ENCODE results near the gene VSIG4.

VSIG4 gene

DNA sequence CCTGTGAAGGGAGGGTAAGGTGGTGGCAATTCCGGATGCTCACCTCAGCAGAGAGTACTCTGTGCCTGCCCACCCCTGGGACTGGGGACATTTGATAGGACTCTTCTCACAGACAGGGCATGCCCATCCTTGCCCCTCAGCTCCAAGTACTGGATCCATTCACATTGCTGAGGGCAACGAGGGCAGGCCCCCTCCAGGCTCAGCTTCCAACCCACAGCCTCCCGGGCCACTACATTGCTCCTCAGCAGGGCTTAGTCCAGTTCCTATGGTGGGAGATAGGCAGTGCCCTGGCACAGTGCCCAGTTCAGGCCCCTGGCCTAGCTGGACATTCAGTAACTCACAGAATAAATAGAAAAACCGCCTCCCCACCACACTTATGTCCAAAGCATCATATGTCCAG is 15.1 kb upstream of the VSIG4 start:
- no peak for DNase-seq (ENCODE audit: low read depth, low spot score)
- TF ChIP-seq, protein P1, sequence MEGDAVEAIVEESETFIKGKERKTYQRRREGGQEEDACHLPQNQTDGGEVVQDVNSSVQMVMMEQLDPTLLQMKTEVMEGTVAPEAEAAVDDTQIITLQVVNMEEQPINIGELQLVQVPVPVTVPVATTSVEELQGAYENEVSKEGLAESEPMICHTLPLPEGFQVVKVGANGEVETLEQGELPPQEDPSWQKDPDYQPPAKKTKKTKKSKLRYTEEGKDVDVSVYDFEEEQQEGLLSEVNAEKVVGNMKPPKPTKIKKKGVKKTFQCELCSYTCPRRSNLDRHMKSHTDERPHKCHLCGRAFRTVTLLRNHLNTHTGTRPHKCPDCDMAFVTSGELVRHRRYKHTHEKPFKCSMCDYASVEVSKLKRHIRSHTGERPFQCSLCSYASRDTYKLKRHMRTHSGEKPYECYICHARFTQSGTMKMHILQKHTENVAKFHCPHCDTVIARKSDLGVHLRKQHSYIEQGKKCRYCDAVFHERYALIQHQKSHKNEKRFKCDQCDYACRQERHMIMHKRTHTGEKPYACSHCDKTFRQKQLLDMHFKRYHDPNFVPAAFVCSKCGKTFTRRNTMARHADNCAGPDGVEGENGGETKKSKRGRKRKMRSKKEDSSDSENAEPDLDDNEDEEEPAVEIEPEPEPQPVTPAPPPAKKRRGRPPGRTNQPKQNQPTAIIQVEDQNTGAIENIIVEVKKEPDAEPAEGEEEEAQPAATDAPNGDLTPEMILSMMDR (IDR thresholded peaks at IDR 0.05; ENCODE audit: insufficient read depth, low read length, missing control alignments), result no peak
- no peak overlapping the region for H3K4me3 ChIP-seq (ENCODE audit: low read depth, low read length)
- ChIA-PET POLR2A (no interaction called here), CTCF (no interaction called here)

DNA sequence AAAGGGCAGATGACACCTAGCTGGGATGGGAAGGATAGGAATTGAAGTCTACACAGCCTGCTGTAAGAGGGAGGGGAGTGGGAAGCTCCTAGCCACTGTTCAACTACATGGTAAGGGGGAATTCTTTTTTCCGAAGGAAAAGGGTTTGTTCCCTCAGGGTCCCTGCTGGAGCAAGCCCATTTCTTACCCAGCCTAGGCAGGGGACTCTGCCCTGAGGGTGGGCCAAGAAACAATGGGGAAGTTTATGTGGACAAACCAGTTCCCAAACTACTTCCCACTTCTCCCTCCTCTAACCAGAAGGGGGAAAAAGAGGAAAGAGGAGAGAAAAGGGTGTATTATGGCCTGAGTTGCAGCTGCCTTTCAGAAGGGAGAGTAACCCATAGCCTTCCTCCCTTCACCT is 13.5 kb upstream of the VSIG4 start:
- ChIA-PET CTCF (no interaction called here), POLR2A (no interaction called here)
- TF ChIP-seq, protein P1 (IDR thresholded peaks at IDR 0.05; ENCODE audit: insufficient read depth, low read length, missing control alignments), result no peak
- no peak for DNase-seq (ENCODE audit: low read depth, low spot score)
- no peak overlapping the region for H3K4me3 ChIP-seq (ENCODE audit: low read depth, low read length)

DNA sequence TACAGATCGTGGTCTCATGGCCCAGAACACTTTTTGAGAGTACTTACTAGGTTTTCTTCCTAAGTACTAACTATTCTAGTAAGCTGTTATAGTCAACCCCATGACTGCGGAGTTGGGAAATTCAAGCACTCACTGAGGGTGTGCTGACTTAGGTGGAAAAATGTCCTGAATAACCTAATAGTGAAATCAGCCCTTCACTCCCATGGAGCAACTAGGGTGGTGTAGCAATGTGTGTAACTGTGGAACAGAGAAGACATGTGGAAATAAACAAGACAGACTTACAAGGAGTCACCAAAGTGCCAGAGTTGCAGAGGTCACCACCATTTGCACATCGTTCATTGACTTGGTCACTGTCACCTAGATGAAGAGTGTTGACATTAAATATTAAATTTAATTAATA is 12.1 kb upstream of the VSIG4 start:
- CTCF ChIA-PET, result no interaction called here

DNA sequence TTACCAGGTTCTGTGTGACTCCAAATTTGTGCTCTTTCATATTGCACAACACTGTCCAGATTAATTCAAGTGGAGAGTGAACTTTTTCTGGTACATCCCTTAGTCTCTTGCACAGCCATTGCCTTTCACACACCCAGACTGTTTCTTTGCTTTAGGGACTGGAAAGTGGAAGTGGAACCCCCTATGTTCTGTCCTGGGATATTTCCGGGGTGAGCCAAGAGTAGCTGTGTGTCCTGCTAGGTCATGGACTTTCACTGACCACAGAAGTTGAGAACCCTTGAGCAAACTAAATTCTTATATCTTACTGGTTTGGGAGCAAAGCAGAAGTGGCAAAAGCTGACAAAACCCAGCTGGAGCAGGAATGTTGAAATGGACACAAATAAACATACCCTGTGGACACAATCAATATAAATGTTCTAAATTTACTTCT is 10.3 kb upstream of the VSIG4 start:
- DNase-seq (ENCODE audit: low read depth, low spot score), result no peak
- TF ChIP-seq, protein P1 (IDR thresholded peaks at IDR 0.05; ENCODE audit: insufficient read depth, low read length, missing control alignments), result no peak
- H3K4me3 ChIP-seq (ENCODE audit: low read depth, low read length), result no peak overlapping the region
- ChIA-PET CTCF (no interaction called here), POLR2A (no interaction called here)

More for the DNA sequence above, 12.1 kb upstream of the VSIG4 start:
- no peak for DNase-seq (ENCODE audit: low read depth, low spot score)
- POLR2A ChIA-PET, result no interaction called here
- H3K4me3 ChIP-seq (ENCODE audit: low read depth, low read length), result no peak overlapping the region
- TF ChIP-seq, protein P1 (IDR thresholded peaks at IDR 0.05; ENCODE audit: insufficient read depth, low read length, missing control alignments), result no peak

DNA sequence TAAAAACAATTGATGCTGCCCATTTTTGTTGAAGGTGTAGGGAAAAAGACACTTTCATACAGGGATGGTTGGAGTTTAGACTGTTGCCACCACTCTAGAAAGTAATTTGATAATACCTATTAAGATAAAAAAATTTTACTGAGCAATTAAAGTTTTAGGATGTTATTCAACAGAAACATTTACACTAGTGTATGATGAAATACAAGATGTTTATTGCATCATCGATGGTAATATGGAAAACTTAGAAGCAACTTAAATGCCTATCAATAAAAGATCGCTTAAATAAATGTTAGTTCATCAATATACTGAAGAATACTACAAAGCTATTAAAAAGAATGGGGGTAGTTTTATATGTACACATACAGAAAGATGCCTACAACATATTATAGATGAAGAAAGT is 9.2 kb upstream of the VSIG4 start:
- POLR2A ChIA-PET, result no interaction called here
- CTCF ChIA-PET, result no interaction called here
- TF ChIP-seq, protein P1 (IDR thresholded peaks at IDR 0.05; ENCODE audit: insufficient read depth, low read length, missing control alignments), result no peak
- DNase-seq (ENCODE audit: low read depth, low spot score), result no peak
- H3K4me3 ChIP-seq (ENCODE audit: low read depth, low read length), result no peak overlapping the region

DNA sequence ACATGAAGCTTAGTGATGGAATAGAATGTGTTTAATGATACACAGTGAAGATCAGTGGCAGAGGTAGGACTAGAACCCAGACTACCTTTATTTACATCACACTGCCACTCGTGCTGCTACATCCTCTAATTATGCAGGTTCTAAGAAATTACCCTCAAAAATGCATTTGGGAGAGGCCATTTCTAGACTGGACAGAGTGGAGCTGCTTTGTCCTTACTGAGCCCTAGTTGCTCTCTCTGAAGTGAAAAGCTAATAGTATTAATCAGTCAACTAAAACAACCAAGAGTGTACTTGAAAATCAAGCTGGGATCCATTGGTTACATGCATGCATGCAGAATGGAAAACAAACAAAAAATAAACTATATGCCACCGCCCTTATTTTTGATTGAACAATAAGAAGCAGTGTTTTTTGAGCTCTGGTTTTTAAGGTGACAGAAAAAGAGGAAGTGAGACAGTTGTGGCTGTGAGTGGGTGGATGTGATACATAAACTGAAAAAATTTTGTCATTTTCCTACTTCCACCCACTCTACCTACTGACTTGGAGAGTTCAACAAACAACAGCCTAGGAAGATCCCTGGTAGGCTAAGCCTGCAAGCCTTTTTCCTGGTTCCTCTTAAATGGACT is 6.8 kb upstream of the VSIG4 start:
- TF ChIP-seq, protein P1 (IDR thresholded peaks at IDR 0.05; ENCODE audit: insufficient read depth, low read length, missing control alignments), result no peak
- POLR2A ChIA-PET, result no interaction called here
- DNase-seq (ENCODE audit: low read depth, low spot score), result no peak
- no peak overlapping the region for H3K4me3 ChIP-seq (ENCODE audit: low read depth, low read length)
- CTCF ChIA-PET, result no interaction called here
